Astrocyte of the cerebellum (primary cell): ENCODE measurements around the gene SPRED2.
A peak's percentile ranks its signal among the peaks of the same experiment; 100 is the strongest.

Source experiments
- DNase-seq: peaks from one replicate; pipeline ENCODE4 v3.0.0-alpha.2; 2011; ENCODE audit warnings: low read depth
- H3K4me3 ChIP-seq: 2 replicates; pipeline ENCODE4 v1.5.1; 2011; ENCODE audit warnings: mild to moderate bottlenecking, low read depth, low read length, moderate library complexity
- in situ Hi-C: cut with HindIII; loops from 2 replicates; pipeline ENCODE4 v1.10.0; 2017; ENCODE audit warnings: low sequenced_read_pairs
- TF ChIP-seq, protein P1 (sequence below): IDR thresholded peaks from 2 replicates; pipeline ENCODE4 v1.5.1; 2012; ENCODE audit warnings: low read length, low read depth, moderate library complexity, mild to moderate bottlenecking; ENCODE audit errors: missing control alignments

SPRED2 gene

DNA sequence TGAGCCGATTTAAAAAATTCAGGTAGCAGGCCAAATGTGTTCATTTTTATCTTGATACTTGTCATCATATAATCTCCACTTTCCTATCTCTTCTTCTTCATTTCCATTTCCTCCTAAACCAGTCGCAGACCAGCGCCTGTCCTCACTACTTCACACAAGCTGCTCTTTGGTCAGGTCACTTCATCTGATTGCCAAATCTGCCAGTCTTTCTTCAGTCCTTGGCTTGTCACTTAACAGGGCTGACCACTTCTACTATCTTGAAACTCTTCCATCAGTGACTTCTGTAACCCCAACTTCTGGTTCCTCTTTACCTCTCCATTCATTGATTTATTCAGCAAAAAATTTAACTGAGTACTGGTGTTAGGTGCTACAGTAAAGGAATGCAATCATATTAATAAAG, 18.0 kb upstream of the SPRED2 start:
- no peak for DNase-seq
- in situ Hi-C loops = no loop called here
- TF ChIP-seq, protein P1, sequence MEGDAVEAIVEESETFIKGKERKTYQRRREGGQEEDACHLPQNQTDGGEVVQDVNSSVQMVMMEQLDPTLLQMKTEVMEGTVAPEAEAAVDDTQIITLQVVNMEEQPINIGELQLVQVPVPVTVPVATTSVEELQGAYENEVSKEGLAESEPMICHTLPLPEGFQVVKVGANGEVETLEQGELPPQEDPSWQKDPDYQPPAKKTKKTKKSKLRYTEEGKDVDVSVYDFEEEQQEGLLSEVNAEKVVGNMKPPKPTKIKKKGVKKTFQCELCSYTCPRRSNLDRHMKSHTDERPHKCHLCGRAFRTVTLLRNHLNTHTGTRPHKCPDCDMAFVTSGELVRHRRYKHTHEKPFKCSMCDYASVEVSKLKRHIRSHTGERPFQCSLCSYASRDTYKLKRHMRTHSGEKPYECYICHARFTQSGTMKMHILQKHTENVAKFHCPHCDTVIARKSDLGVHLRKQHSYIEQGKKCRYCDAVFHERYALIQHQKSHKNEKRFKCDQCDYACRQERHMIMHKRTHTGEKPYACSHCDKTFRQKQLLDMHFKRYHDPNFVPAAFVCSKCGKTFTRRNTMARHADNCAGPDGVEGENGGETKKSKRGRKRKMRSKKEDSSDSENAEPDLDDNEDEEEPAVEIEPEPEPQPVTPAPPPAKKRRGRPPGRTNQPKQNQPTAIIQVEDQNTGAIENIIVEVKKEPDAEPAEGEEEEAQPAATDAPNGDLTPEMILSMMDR = no peak
- H3K4me3 ChIP-seq = no peak overlapping the region

DNA sequence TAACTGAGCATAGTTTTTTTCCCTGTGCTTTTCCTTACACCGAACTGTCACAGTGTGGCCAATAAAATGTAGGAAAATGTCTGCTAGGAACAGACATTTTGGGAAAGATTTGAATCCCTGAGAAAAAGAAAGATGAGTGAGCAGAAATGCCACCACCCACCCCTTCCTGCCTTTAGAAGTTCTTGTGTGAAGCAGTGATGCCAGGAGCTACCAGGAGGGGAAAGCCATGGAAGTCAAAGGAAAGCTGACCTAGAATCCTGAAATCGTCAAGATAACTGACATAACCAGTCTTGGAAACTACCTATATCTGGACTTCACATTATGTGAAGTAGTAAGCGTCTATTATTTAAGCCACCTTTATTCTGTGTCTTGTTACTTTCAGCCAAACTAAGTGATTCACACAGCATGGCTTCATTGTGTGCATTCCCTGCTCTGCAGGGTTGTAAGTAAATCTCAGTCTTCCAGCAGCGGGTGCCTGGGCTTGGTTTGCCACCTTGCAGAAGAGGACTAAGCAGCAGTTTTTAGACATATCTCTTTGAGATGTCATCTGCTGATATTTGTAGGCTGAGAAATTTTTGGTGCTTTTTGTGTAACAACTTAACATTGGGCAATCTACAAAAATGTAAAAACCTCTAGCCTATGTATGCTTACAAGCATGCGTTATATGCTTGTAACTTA, 11.2 kb upstream of the SPRED2 start:
- DNase-seq = no peak
- no peak overlapping the region for H3K4me3 ChIP-seq
- in situ Hi-C loops = no loop called here
- TF ChIP-seq, protein P1 = no peak

DNA sequence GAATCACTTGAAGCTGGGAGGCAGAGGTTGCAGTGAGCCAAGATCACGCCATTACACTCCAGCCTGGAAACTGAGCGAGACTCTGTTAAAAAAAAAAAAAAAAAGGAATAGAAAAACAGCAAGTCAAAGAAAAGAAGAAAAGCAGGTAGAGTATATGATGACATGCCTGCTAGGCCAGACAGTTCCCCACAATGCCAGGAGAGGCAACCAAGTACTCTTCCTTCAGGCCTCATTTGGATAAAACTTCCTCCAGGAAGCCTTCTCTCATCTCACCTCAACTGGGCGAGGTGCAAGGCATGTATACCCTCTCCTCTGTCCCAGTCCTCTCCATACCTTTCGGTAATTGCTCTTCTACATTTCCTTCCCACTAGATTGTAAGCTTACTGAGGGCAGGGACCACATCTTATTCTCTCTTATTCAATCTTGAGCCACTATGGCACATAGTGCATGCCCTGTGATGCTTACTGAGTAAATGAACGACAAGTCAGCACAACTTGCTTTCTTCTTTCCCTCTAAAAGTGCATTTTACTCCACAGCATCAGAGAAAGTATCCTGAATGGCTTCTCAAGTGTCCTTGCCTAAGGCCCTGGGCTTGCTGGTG, 10.1 kb upstream of the SPRED2 start:
- in situ Hi-C loops = no loop called here
- H3K4me3 ChIP-seq = no peak overlapping the region
- no peak for DNase-seq
- TF ChIP-seq, protein P1 = no peak

DNA sequence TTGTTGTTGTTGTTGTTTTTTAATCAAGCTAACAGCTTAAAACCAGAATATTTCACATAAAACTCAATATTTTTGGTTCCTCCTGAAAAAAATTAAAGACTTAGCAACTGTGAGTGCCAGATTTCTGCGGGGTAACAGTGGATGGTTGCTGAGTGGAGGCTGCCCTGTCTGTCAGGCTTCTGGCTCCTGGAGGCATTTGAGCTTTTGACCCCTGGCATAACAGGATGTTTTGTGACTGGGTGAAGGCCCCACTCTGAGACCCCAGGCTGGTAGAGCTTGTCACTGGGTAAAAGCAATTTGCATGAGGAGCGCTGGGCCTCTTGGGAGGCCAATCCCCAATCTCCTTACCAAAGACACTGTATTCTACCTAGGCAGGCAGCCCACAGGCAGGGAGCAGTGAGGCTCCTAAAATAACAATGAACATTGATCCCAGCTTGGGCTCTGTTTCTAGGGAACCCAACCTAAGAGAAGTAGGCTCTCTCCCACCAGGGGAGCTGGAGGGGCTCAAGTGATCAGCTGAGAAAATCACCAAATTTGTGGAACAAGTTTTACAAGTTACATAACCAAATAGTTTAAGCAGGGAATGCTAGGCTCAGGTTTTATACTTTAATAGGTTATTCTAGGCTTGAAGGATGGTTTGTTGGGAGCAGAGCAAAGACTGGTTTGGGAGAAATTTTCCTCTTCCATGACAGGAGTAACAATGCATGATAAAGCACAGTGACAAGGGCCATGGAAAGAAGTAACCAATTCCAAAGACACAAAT, 5.9 kb upstream of the SPRED2 start:
- DNase-seq = no peak
- in situ Hi-C loops = no loop called here
- TF ChIP-seq, protein P1 = no peak

DNA sequence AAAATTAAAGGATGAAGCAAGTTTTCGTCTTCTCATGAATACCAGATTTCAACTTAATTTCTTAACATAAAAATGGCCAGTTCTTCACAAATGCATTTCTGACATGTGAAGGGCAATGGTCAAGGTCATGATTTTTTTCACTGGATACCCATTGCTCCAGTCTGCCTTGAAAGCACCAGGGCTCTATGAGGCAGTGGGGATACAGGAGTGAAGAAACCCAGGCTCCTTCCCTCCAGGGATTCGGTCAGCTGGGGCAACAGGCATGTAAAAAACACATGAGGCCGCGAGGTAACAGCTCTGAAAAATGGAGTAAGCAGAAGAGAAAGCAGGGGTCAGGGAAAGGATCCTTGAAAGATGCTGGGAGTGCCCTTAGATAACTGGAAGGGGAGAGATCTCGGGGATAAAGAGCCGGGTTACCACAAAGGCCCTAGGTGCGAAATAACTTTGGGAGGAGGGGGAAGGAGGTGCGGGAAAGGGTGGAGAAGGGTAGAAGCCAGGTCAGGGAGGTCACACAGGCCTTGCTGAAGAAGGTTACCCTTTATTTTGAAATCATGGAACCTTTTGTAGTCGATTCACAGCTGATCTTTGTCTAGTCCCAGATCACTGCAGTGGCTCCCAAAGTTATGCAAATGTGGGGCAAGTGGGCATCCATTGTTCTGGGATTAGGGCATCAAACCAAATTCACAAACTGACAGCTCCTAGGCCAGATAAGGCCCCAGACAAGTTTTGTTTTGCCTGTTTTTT, 5.2 kb upstream of the SPRED2 start:
- no peak for DNase-seq
- in situ Hi-C loops = no loop called here
- H3K4me3 ChIP-seq = peak overlapping the region; percentile 70
- TF ChIP-seq, protein P1 = no peak

More for the DNA sequence above, 5.9 kb upstream of the SPRED2 start:
- no peak overlapping the region for H3K4me3 ChIP-seq

DNA sequence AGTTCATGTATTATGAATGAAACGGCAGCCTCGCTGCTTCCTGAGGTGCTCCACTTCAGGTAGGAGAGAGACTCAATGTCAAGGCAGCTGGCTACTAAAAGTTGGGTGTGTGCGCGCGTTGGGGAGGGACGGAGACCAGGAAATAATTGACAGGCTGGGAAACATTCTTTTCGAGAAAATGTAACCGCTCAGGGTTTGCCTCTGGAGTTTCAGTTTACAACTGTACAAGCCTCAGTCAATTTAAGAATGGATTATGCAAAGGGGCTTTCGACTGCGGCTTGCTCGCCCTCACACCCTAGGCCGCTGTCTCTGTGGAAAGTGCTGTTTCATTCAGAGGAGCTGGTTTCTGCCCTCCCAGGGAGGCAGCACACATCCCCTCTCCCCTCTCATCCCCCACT, 4.4 kb upstream of the SPRED2 start:
- in situ Hi-C loops = no loop called here
- DNase-seq = no peak
- TF ChIP-seq, protein P1 = no peak
- H3K4me3 ChIP-seq = peak overlapping the region; percentile 70
